Common myeloid progenitor, CD34-positive (primary cell): ENCODE data around the gene EZR.

Experiments used
- CTCF ChIA-PET: fragments of 350-600 bp; sonication (Branson Sonifier 250); formaldehyde crosslinking; loops from one replicate; lab custom pipeline; 2021; ENCODE audit warnings: antibody characterized with exemption; lab: Charles Lee
- POLR2A ChIA-PET: fragments of 350-600 bp; sonication (Branson Sonifier 250); formaldehyde crosslinking; loops from one replicate; lab custom pipeline; 2021; ENCODE audit warnings: antibody characterized with exemption; lab: Charles Lee
- DNase-seq, 3 donors: peaks; one replicate each; pipeline versions ENCODE4 v3.0.0 to v3.0.0-alpha.2; 2013
- H3K27ac ChIP-seq, 2 experiments: 1 replicate in 1 of 2; 2 replicates in 1 of 2; pipeline ENCODE4 v1.7.0; 2013; ENCODE audit warnings: inconsistent platforms in 2 of 2, low read length in 2 of 2, mild to moderate bottlenecking in 2 of 2, low read depth in 1 of 2, moderate library complexity in 1 of 2; ENCODE audit not compliant: severe bottlenecking in 2 of 2, insufficient read depth in 1 of 2, poor library complexity in 1 of 2
- H3K27me3 ChIP-seq, 5 experiments: replicated peaks in 2 of 5; 1 replicate in 3 of 5; 2 replicates in 2 of 5; pipeline versions ENCODE4 v1.6.1 to v1.7.0; 2013; ENCODE audit warnings: low read length in 4 of 5, mild to moderate bottlenecking in 2 of 5, moderate library complexity in 2 of 5, inconsistent platforms in 1 of 5; ENCODE audit not compliant: insufficient read depth in 5 of 5, control insufficient read depth in 4 of 5
- H3K36me3 ChIP-seq, 4 experiments: 1 replicate in 2 of 4; 2 replicates in 2 of 4; pipeline versions ENCODE4 v1.6.1 to v1.7.0; 2013; ENCODE audit warnings: low read length in 3 of 4, control low read depth in 1 of 4, mild to moderate bottlenecking in 1 of 4; ENCODE audit not compliant: control insufficient read depth in 4 of 4, insufficient read depth in 4 of 4
- H3K4me1 ChIP-seq, 4 experiments: 1 replicate in 3 of 4; 2 replicates in 1 of 4; pipeline versions ENCODE4 v1.6.1 to v1.7.1; 2013; ENCODE audit warnings: low read length in 3 of 4, mild to moderate bottlenecking in 3 of 4, control low read depth in 1 of 4, inconsistent platforms in 1 of 4, moderate library complexity in 1 of 4; ENCODE audit not compliant: control insufficient read depth in 4 of 4, insufficient read depth in 4 of 4; ENCODE audit errors: control extremely low read depth in 1 of 4
- H3K4me3 ChIP-seq, 7 experiments: 1 replicate in 4 of 7; 2 replicates in 3 of 7; pipeline versions ENCODE4 v1.5.1 to v1.7.0; 2013; ENCODE audit warnings: mild to moderate bottlenecking in 7 of 7, low read length in 6 of 7, moderate library complexity in 6 of 7, inconsistent platforms in 2 of 7, low read depth in 2 of 7, control low read depth in 1 of 7; ENCODE audit not compliant: insufficient read depth in 4 of 7, control insufficient read depth in 1 of 7; ENCODE audit errors: extremely low read depth in 1 of 7
- H3K9me3 ChIP-seq, 5 experiments: 1 replicate in 4 of 5; 2 replicates in 1 of 5; pipeline versions ENCODE4 v1.6.1 to v1.7.1; 2013; ENCODE audit warnings: low read length in 4 of 5, mild to moderate bottlenecking in 2 of 5, inconsistent platforms in 1 of 5, low read depth in 1 of 5, moderate library complexity in 1 of 5; ENCODE audit not compliant: control insufficient read depth in 4 of 5, insufficient read depth in 2 of 5; ENCODE audit errors: control extremely low read depth in 1 of 5
- WGBS: methylation state at CpG from one replicate; pipeline ENCODE4 v1.1.5; 2013; ENCODE audit not compliant: insufficient coverage; 5-methylcytosine and 5-hydroxymethylcytosine counted together

The EZR gene

DNA sequence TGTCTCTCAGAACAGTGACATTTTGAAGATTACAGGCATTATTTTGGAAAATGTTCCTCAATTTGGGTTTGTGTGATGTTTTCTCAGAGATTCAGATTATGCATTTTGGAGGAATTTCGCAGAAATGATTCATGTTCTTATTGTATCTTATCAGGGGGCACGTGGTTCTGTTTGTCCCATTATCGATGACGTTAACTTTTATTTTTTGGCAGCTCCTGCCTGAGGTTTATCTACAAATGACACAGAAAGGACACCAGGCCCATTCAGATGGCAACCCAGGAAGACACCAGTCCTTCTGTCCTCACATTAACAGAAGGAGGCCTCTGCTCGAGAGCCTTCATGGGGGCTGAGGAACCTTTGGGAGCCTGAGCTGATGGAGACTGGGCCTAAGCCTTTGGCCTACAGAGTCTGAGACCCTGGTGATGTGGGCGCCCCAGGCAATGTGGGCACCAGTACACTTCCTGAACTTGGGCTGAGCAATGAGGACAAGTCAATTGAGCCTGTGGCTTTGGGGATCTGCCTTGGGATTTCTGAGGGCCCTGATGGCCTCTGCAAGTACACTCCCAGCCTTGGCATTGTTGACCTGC, 41.2 kb upstream of the EZR start:
- no peak for DNase-seq
- ChIA-PET CTCF (no interaction called here), POLR2A (no interaction called here)
- no peaks in the 10 kb centered on the region for H3K4me1 ChIP-seq
- H3K4me3 ChIP-seq: no peak overlapping the region
- 78% methylated on average over 5 of the region's 6 CpGs for WGBS
- no peaks in the 10 kb centered on the region for H3K9me3 ChIP-seq
- no peaks in the 10 kb centered on the region for H3K36me3 ChIP-seq
- H3K27ac ChIP-seq: no peak overlapping the region
- H3K27me3 ChIP-seq: peaks cover 0 to 3% (median 0%) of the 10 kb centered on the region in 5 experiments

DNA sequence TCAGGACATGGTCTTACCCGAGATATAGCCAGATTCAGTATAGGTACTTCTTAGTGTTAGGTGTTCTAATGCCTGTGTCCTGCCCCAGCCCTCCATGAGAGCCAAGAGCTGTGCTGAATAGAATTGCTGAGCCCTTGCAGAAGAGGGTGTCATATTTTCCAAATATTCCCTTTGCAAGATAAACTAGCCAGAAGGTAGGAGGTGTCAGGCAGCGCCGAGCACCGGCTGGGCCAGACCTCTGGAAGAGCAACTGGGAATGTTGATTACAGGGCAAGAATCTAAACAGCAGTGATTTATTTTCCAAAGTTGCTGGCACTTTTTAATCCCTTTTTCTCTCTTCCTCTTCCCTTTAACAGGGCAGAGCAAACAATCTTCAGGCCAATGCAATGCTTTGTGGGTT, 37.1 kb upstream of the EZR start:
- Histone ChIP-seq H3K4me3 (no peak overlapping the region), H3K27ac (no peak overlapping the region), H3K36me3 (no peaks in the 10 kb centered on the region), H3K4me1 (peaks cover 11 to 25% (median 22%) of the 10 kb centered on the region in 4 experiments), H3K27me3 (no peaks in the 10 kb centered on the region), H3K9me3 (no peaks in the 10 kb centered on the region)
- ChIA-PET POLR2A (no interaction called here), CTCF (no interaction called here)
- WGBS: 98% methylated on average over 4 of the region's 4 CpGs
- no peak for DNase-seq

DNA sequence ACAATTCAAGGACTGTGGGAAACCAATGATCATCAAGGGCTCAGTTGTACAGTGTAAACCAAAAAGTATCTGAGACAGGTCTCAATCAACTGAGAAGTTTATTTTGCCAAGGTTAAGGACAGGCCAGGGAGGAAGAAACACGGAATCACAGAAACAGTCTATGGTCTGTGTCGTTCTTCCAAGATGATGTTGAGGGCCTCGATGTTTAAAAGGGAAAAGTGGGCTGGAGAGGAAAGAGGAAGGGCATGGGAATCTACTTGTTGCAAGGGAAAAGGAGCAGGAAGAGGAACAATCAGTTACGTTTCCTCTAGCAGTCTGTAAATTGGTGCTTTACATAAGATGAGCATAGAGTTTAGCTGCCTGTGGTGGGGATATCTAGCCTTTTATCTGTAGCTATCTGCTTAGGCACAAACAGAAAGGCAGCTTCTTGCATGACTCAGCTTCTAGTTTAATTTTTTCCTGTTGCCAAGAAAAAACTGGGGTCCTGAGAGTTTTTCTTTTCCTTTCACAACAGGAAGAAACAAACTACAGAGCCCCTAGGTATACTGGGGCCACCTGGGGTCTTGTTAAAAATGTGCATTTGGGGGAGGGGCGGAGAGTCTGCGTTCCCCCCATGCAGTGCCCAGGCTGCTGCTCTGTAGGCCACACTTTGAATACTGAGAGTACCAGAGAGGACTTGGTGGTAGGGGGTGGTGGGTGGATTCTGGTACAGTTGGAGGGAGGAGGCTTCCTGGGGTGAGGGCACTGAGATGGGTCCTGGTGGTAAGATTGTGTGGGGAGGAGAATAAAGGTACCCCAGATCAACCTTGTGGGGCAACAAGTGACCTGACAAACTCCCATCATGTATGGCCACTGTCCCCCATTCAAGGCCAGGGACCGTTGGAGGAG, 35.3 kb upstream of the EZR start:
- no peaks in the 10 kb centered on the region for H3K9me3 ChIP-seq
- CTCF ChIA-PET: interaction anchor here (0.9 to 2.7 kb wide), 3 partner anchors 12 to 46 kb away, joined by 3 to 12 read pairs (median 3); no protein-coding TSS in a partner anchor
- POLR2A ChIA-PET: interaction anchor here (0.7 to 1.0 kb wide), 2 partner anchors 9 kb away, joined by 3 to 6 read pairs; no protein-coding TSS in a partner anchor
- peak overlapping the region in 1 of 2 experiments; percentile 82 for H3K27ac ChIP-seq
- no peaks in the 10 kb centered on the region for H3K36me3 ChIP-seq
- DNase-seq: peak in 2 of 3 donors; percentile 68 to 73
- WGBS: 67% methylated on average over 7 of the region's 7 CpGs
- H3K27me3 ChIP-seq: no peaks in the 10 kb centered on the region
- H3K4me1 ChIP-seq: peaks cover 15 to 39% (median 26%) of the 10 kb centered on the region in 4 experiments
- H3K4me3 ChIP-seq: peak overlapping the region in 2 of 7 experiments; percentile 19 to 37

DNA sequence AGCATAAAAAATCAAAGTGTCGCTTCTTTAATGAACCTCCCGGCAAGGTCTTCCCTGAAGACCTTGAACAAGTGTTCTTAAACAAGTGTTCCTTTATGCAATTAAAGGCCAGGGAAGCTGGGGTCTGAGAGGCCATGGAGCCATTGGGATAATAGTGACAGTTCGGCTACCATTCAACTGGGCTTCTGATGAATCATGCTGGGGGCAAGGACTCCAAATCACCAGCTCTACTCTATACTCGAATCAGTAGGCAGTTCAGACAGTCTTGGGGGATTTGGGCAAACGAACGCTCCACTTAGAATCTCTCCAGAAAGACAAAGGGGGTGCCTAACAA, 34.7 kb upstream of the EZR start:
- H3K4me1 ChIP-seq: peaks cover 15 to 39% (median 26%) of the 10 kb centered on the region in 4 experiments
- no peak overlapping the region for H3K4me3 ChIP-seq
- no peaks in the 10 kb centered on the region for H3K36me3 ChIP-seq
- POLR2A ChIA-PET: no interaction called here
- H3K27me3 ChIP-seq: no peaks in the 10 kb centered on the region
- CTCF ChIA-PET: interaction anchor here (0.9 to 2.7 kb wide), 3 partner anchors 12 to 45 kb away, joined by 3 to 12 read pairs (median 3); no protein-coding TSS in a partner anchor
- 98% methylated on average over 6 of the region's 6 CpGs for WGBS
- DNase-seq: no peak
- no peaks in the 10 kb centered on the region for H3K9me3 ChIP-seq
- peak overlapping the region in 1 of 2 experiments; percentile 82 for H3K27ac ChIP-seq

DNA sequence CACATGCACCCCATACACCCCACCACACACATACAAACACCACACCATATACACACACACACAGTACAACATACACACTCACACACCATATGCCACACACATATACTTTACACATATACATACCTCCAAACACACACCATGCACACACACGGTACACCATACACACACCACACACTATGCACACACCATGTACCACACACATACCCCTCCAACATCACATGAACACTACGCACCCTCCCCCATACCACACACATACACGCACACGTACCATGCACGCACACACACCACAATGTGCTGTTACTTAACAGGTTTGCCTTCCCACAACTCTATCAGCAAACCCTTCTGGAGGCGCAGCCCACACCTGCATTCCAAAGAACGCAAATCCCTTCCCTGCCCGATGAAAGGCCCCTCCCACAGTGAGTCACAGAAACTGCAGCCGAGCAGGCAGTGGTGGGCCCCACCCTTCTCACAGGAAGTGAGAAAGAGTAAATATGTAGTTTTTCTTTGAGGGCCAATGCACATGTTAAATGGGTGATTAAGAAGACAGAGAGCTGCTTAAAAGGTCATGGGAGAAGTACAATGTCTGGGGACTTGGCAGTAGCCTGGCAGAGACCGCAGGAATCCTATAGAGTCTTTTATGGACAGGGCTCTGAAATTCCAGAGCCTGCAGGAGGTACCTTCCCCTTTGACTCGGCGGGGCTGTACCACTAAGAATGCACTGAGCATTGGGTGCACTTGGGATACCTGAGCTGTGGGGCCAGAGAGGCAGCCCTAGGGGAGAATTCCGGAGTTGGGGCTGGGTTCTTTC, 34.1 kb upstream of the EZR start:
- POLR2A ChIA-PET: no interaction called here
- peak; percentile 75 to 95 (median 93) for DNase-seq
- peaks cover 15 to 39% (median 26%) of the 10 kb centered on the region in 4 experiments for H3K4me1 ChIP-seq
- no peaks in the 10 kb centered on the region for H3K27me3 ChIP-seq
- WGBS: 71% methylated on average over 10 of the region's 13 CpGs
- H3K36me3 ChIP-seq: no peaks in the 10 kb centered on the region
- H3K27ac ChIP-seq: peak overlapping the region in 1 of 2 experiments; percentile 82
- CTCF ChIA-PET: interaction anchor here (1.4 to 2.7 kb wide), 3 partner anchors 13 to 45 kb away, joined by 3 to 12 read pairs (median 4); no protein-coding TSS in a partner anchor
- peak overlapping the region in 2 of 7 experiments; percentile 28 to 37 for H3K4me3 ChIP-seq
- H3K9me3 ChIP-seq: no peaks in the 10 kb centered on the region

DNA sequence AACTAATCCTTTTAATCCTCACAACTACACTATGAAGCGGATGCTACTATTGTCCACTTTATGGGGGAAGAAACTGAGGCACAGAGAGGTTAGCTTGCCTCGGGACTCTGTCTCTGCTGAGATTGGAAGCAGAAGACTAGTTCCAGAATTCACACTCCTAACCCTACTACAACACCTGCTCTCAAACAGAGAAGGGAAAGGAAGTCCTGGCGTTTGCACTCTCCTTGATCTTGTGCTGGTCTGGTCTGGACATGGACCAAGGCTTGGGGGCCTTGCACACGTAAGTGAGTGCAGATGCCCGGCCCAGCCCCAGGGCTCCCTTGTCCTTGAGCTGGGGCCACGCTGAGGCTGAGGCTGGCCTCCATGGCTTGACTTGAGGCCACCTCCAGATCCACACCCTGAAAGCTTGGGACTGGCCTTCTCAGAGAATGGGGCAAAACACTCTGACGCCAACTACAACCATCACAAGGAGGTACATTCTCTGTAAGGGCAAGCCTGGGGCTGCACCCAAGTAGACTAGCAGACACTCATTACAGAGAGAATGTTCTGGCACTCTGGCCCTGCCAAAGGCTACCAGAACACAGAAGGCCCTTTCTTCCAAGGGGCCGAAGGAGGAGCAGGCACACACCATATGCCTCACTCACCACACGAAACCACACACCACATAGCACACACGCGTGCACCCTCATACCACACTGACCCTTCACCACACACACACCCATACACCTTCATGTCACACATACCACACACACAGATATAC, 33.3 kb upstream of the EZR start:
- POLR2A ChIA-PET: interaction anchor here (0.7 kb wide), 2 partner anchors 17 to 528 kb away, joined by 3 read pairs; no protein-coding TSS in a partner anchor
- Histone ChIP-seq H3K9me3 (no peaks in the 10 kb centered on the region), H3K4me1 (peaks cover 15 to 39% (median 26%) of the 10 kb centered on the region in 4 experiments), H3K4me3 (peak overlapping the region in 1 of 7 experiments; percentile 37), H3K36me3 (no peaks in the 10 kb centered on the region), H3K27ac (no peak overlapping the region), H3K27me3 (no peaks in the 10 kb centered on the region)
- no peak for DNase-seq
- CTCF ChIA-PET: interaction anchor here (1.1 to 1.6 kb wide), 2 partner anchors 16 to 19 kb away, joined by 4 read pairs; no protein-coding TSS in a partner anchor
- WGBS: 98% methylated on average over 7 of the region's 11 CpGs
